Nephron (organoid): ENCODE measurements around the gene DUS1L.

Source experiments
- H3K27ac Mint-ChIP-seq, 3 experiments: 2 replicates each; pipeline ENCODE4 v1.8.0; 2020; ENCODE audit warnings: mixed read lengths in 3 of 3, mild to moderate bottlenecking in 2 of 3, moderate library complexity in 1 of 3
- H3K27me3 Mint-ChIP-seq: 2 replicates; pipeline ENCODE4 v1.8.0; 2021; ENCODE audit warnings: low read depth, mild to moderate bottlenecking, moderate library complexity, mixed read lengths
- H3K36me3 Mint-ChIP-seq: 2 replicates; pipeline ENCODE4 v1.8.0; 2020; ENCODE audit warnings: low read depth, mixed read lengths
- H3K4me1 Mint-ChIP-seq: 2 replicates; pipeline ENCODE4 v1.8.0; 2020; ENCODE audit warnings: mixed read lengths
- H3K4me3 Mint-ChIP-seq, 3 experiments: 2 replicates each; pipeline ENCODE4 v1.8.0; 2020; ENCODE audit warnings: mild to moderate bottlenecking in 3 of 3, mixed read lengths in 3 of 3, moderate library complexity in 2 of 3
- H3K9me3 Mint-ChIP-seq: 2 replicates; pipeline ENCODE4 v1.8.0; 2020; ENCODE audit warnings: mixed read lengths
- TF ChIP-seq, protein P1 (sequence below), 3 experiments: fragments of 200-600 bp; sonication (generic); IDR thresholded peaks; one replicate each; pipeline ENCODE4 v1.5.0; 2021; ENCODE audit warnings: antibody characterized with exemption in 3 of 3; ENCODE audit not compliant: unreplicated experiment in 3 of 3

Gene DUS1L

DNA sequence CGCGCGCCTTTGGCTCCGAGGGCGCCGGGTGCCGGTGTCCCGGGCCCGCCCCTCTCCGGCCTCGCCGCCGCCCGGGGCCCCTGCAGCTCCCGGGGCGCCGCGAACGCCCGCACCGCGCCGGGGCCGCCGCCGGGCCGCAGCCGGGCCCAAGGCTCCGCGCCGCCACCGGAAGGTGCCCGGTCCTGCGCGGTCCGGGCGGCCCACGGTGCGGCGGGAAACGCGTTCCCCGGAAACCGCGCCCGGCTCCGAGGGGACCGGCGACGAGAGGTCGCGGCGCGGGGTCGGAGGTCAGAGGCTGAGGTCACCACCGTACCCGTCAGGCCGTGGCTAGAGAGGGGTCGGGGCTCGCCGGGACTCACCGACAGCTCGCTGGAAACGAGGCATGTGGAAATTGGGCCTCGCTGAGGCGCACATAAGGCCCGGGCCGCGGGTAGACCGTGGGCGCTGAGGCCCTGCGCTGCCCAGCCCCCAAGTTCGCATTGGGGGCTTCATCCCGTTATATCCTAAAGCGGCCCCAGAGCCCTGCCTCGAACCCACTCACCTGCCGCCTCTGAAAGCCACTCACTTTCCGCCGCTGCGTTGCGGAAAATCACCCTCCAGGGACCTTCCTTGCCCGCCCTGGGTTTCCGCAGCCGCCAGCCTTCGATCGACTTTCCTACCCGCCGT is at the start of gene DUS1L:
Gene DUS1L, minus strand, starts transcription at position 167 of the 666 bp plus-strand sequence. CDS start 745 bp downstream, outside the sequence.
- Mint-ChIP-seq H3K36me3 (no peaks in the 10 kb centered on the region), H3K4me1 (no peaks in the 10 kb centered on the region), H3K4me3 (peak within 1 kb of the TSS; percentile 82 to 89 (median 86)), H3K27me3 (no peaks in the 10 kb centered on the region), H3K27ac (peak within 1 kb of the TSS; percentile 27 to 84 (median 65)), H3K9me3 (no peaks in the 10 kb centered on the region)
- TF ChIP-seq, protein P1, sequence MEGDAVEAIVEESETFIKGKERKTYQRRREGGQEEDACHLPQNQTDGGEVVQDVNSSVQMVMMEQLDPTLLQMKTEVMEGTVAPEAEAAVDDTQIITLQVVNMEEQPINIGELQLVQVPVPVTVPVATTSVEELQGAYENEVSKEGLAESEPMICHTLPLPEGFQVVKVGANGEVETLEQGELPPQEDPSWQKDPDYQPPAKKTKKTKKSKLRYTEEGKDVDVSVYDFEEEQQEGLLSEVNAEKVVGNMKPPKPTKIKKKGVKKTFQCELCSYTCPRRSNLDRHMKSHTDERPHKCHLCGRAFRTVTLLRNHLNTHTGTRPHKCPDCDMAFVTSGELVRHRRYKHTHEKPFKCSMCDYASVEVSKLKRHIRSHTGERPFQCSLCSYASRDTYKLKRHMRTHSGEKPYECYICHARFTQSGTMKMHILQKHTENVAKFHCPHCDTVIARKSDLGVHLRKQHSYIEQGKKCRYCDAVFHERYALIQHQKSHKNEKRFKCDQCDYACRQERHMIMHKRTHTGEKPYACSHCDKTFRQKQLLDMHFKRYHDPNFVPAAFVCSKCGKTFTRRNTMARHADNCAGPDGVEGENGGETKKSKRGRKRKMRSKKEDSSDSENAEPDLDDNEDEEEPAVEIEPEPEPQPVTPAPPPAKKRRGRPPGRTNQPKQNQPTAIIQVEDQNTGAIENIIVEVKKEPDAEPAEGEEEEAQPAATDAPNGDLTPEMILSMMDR (IDR thresholded peaks at IDR 0.05; ENCODE audit: unreplicated experiment in 3 of 3) = no peak

DNA sequence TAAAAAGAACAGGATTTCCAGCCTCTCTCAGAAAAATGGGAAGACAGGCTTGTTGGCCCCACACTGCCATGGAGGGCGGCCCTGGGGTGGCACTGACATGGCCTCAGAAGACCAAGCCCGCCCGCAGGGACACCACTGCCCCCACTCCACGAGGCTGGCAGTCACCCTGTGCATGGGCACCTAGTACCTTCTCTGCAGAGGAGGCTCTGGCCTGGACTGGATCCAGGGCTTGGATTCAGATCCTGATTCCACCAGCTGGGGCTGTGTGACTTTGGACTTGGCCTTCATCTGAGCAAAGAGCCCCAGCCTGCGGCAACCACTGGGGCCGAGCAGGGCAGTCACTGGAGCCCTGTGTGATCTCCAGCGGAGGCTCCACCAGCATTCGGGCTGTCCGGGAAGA is 49.3 kb upstream of the DUS1L start:
- Mint-ChIP-seq H3K36me3 (peaks cover 6% of the 10 kb centered on the region), H3K27me3 (no peaks in the 10 kb centered on the region), H3K9me3 (no peaks in the 10 kb centered on the region), H3K4me1 (peaks cover 13% of the 10 kb centered on the region), H3K4me3 (no peak overlapping the region), H3K27ac (no peak overlapping the region)
- TF ChIP-seq, protein P1 (IDR thresholded peaks at IDR 0.05; ENCODE audit: unreplicated experiment in 3 of 3) = no peak

DNA sequence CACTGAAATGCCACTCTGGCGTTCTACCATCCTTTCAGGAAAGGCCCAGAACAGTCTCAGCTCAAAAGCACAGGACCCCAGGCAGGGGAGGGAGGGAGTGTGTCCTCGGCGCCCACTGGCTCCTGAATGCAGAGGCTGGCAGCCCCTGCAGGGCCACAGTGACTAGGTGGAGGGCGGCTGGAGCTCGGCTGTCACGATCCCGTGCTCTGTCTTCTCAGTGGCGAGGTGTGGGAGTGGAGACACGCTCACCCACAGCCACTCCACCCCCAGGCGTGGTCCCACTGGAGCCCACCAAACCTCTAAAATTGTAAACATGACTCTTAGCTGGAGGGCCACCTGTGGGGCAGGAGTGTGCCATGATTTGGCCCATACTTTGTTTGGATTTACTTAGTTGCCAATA is 48.8 kb upstream of the DUS1L start:
- Mint-ChIP-seq H3K36me3 (peaks cover 6% of the 10 kb centered on the region), H3K27me3 (no peaks in the 10 kb centered on the region), H3K9me3 (no peaks in the 10 kb centered on the region), H3K4me3 (no peak overlapping the region), H3K4me1 (peaks cover 13% of the 10 kb centered on the region), H3K27ac (no peak overlapping the region)
- TF ChIP-seq, protein P1 (IDR thresholded peaks at IDR 0.05; ENCODE audit: unreplicated experiment in 3 of 3) = no peak

DNA sequence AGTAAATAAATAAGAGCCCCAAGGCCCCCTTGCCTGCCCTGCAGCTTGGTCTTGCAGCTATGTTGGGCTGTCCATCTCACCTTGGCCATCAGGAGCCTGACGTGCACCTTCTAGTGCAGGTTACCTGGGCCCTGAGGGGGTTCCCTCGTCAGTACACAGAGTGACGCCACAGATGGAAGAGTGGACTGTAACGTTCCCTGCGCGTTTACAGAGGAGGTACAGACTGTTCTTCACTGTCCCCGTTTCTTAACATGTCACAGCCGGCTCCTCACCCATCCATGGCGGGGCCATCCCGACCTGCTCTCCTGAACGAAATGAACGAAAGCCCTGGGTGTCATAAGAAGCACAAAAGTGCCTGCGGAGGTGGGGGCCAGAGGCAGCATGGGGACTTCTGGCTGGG is 48.3 kb upstream of the DUS1L start:
- no peak overlapping the region for H3K27ac Mint-ChIP-seq
- H3K4me1 Mint-ChIP-seq = peaks cover 12% of the 10 kb centered on the region
- H3K4me3 Mint-ChIP-seq = no peak overlapping the region
- H3K27me3 Mint-ChIP-seq = no peaks in the 10 kb centered on the region
- H3K9me3 Mint-ChIP-seq = no peaks in the 10 kb centered on the region
- H3K36me3 Mint-ChIP-seq = peaks cover 6% of the 10 kb centered on the region
- TF ChIP-seq, protein P1 (IDR thresholded peaks at IDR 0.05; ENCODE audit: unreplicated experiment in 3 of 3) = no peak

DNA sequence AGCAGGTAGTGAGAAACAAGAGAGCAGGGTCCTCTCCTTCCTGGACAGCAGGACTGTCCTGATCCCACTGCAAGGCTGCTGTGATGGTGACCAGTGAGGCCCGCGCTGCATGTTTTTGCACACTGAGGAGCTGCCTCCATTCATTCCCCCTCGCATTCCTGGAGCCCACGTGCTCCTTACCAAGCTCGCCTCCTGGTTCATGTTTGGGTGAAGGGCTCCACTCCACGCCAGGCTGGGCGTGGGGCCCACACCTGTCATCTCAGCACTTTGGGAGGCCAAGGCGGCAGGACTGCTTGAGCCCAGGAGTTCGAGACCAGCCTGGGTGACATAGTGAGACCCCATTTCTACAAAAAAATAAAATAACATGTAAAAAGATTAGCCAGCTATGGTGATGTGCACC is 47.8 kb upstream of the DUS1L start:
- peaks cover 12% of the 10 kb centered on the region for H3K4me1 Mint-ChIP-seq
- peaks cover 6% of the 10 kb centered on the region for H3K36me3 Mint-ChIP-seq
- no peak overlapping the region for H3K4me3 Mint-ChIP-seq
- H3K27me3 Mint-ChIP-seq = no peaks in the 10 kb centered on the region
- no peaks in the 10 kb centered on the region for H3K9me3 Mint-ChIP-seq
- TF ChIP-seq, protein P1 (IDR thresholded peaks at IDR 0.05; ENCODE audit: unreplicated experiment in 3 of 3) = no peak
- no peak overlapping the region for H3K27ac Mint-ChIP-seq

DNA sequence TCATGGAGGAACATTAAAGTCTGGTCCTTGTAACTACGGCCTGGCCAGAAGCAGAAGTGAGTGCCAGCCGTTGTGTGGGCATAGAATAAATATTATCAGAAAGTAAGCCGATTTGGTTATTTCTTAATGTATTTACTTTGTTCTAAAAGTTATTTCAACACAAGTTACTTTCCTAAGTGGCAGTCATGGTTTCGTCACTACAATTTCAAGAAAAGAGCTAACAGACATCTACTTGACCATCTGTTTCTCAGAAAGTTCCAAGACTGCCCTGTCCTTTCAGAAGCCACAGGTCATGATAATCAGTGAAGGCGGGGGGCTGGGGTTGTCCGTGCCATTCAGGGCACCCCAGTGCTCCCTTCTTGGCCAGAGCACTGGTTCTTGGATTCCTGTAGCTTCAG is 47.3 kb upstream of the DUS1L start:
- Mint-ChIP-seq H3K4me1 (peaks cover 17% of the 10 kb centered on the region), H3K27me3 (no peaks in the 10 kb centered on the region), H3K4me3 (no peak overlapping the region), H3K27ac (no peak overlapping the region), H3K9me3 (no peaks in the 10 kb centered on the region), H3K36me3 (peaks cover 6% of the 10 kb centered on the region)
- TF ChIP-seq, protein P1 (IDR thresholded peaks at IDR 0.05; ENCODE audit: unreplicated experiment in 3 of 3) = no peak
